ENCODE data around the gene PRKCA.
"Not testable (repeated sequence)": the region's sequence is repeated elsewhere in the genome, so short reads cannot be mapped to it uniquely, and the experiment has no call there.

PRKCA gene

DNA sequence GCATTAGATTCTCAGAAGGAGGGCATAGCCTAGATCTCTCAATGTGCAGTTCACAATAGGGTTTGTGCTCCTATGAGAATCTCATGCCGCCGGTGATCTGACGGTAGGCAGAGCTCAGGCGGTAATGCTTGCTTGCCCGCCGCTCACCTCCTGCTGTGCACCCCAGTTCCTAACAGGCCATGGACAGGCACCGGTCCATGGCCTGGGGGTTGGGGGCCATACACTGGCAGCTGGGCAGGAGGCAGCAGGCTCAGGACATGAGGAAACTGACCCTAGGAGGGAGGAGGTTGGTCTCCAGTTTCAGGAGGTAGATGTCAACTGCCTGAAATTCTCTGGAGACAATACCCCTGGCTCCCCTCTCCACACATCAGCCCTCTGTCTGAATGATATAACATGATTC lies 287.5 kb downstream of the PRKCA start:
- no peak for DNase-seq

DNA sequence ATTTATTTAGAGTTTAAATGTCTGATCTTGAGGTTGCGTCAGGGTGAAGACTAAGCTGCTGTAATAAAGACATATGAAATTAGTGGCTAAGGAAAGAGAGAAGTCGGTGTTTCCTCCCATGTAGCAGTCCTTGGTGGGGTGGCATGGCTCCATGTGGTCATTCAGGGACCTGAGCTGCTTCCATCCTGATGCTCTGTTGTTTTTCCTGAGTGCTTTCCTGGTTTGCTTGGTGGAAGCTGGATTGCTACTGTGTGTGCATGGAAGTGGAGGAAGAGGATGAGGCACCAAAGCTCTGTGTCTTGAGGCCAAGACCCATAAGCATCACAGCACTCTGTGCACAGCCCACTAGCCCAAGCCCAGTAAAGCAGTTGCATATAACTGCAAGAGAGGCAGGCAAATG lies 290.7 kb downstream of the PRKCA start:
- no peak for DNase-seq

DNA sequence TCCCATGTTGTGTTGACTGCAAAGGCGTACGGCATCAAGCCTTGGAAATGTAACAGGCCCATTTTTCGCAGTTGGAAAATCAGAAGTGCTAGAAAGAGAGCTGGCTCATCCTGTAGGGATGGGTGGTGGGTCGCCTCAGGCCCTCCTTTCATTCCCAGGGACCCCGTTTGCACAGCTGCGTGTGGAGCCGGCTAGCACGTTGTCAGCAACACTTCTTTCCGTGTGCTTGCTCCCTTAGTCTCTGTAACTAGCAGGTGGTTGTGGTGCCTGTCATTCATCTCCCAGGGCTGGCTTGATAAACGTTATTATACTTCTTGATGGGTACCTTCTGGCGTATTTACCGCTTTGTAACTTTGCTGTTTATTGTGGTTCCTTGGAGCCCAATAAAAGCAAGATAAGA lies 293.5 kb downstream of the PRKCA start:
- DNase-seq: no peak

DNA sequence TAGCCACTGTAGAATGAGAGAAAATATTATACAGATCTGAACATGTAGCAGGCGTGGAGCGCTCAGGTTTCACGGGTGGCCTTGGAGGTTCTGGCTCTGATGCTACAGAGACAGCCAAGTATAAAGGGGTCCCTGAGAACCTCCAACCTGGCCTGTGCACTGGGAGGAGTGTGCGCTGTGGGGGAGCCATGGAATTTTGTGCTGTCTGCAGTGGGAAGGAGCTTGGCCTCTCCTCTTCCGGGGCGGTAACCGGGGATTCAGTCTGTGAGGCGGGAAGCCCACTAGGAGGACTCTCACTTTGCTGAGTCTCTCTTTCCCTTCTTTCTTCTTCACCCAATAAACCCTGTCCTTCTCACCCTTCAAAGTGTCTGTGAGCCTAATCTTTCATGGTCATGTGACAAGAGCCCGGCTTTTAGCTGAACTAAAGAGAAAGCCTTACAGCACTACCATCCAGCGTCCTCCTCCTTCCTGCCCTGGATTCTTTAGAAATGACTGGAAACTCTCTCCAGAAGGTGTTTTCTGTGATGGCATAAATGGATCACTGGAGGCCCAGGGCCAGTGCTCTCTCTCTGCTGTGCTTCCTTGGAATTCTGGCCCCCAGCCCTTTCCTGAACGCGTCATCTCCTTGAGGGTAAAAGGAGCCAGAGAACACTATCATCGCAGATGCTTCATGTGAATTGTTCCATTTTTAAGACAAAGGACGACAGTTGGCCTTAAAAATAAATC lies 300.4 kb downstream of the PRKCA start:
- DNase-seq: no peak

DNA sequence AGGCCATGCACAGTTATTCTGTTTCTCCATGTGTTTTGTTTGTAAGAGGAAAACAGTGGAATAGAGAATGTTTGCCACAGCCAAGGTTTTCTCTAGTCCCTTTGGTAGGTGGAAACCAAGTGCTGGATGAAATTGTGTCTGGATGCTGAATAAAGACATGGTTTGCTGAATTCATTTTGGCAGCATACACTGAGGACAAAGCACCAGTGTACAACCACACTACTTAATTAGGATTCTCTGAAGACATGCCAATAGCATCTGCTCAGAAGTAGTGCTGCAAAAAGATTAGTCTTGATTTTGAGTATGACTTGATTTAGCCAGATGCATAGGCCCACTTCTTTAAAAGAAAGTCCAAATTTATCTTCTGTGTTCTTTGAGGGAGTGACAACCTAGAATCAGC lies 302.0 kb downstream of the PRKCA start:
- DNase-seq: peak; percentile 45

DNA sequence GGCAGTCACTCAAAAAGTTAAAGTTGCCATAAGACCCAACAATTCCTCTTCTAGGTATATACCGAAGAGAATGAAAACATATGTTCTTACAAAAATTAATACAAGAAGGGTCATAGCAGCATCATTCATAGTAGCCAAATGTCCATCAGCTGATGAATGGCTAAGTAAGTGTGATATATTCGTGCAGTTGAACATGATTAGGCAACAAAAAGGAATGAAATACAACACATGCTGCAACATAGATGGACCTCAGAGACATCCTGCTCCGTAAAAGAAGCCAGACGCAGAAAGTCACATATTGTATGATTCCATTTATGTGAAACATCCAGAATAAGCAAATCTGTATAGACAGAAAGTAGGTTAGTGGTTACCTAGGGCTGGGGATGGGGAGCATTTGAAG lies 303.1 kb downstream of the PRKCA start:
- DNase-seq: no peak

DNA sequence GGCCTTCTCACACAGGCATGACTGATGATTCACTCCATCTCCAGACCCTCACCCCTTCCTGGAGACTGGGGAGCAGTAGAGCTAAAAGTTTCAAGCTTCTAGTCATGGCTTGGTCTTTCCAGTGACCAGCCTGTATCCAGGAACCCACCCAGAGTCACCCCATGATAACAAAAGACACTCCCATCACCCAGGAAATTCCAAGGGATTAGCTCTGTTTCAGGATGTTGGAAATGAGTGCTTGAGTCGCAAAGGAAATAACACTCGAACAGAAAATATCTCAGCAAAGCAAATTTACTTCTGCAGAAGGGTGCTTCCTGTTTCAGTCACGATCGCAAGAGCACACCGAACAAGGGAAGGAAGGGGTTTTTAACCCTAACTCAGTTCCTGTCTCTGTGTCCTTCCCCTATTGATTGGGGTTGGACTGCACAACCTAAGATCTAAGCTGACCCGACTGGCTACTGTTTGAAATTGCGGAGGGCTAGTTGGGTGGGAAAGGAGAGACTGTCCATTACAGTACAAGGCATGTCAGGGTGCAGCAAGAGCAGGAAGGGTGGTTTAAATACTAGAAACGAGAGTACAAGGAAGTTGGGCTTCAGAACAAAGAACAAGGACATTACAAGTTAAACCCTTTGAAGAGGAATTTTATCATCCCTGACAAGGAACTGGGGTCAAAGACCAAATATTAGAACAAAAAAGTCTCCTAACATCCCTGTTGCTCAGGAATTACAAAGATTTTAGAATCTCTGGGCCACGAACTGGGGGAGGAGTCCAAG lies 308.1 kb downstream of the PRKCA start:
- no peak for DNase-seq

DNA sequence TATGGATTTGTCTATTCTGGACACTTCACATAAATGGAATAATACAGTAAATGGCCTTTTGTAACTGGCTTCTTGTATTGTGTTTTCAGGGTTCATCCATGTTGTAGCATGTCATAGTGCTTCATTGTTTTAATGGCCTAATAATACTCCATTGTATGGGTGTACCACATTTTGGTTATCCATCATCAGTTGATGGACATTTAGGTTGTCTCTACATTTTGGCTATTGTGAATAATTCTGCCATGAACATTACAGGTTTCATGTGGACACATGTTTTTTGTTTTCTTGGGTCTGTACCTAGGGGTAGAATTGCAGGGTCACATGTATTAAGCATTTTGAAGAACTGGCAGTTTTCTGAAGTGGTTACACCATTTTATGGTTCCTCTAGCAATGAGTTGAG lies 309.0 kb downstream of the PRKCA start:
- DNase-seq: no peak

DNA sequence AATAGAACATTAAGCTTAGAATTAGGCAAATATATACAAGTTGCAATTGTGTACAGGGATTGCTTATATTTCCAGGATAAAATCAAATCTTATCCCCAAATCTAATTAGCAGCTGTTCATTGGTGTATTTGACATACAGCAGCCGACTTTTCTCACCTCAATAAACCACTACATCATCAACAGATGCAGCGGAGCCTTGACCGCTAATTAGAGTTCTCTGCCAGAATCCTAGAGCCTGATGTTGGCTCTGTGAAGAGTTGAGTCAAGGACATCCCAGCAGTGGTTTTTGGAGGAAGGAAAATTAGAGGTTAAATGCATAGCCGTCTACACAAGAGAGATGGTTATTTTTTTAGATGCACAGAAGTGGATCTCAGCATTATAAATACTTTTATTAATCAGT lies 310.6 kb downstream of the PRKCA start:
- DNase-seq: no peak

DNA sequence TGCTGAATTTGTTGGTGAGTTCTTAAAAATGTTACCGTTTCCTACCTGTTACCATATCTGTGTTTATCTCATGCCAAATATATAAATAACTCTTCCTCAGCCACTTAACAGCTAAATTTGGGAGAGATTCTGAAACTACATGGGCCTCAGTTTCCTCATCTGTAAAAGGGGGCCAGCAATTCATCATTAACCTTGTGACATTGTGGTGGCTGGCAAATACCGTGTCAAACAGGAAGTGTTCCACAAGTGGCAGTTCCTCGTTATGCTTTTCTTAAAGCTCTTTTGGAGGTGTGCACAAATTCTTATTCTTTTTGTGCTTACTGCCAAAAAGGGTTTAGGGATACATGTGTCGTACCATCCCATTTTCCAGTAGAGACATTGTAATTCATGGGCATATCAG lies 312.1 kb downstream of the PRKCA start:
- no peak for DNase-seq

DNA sequence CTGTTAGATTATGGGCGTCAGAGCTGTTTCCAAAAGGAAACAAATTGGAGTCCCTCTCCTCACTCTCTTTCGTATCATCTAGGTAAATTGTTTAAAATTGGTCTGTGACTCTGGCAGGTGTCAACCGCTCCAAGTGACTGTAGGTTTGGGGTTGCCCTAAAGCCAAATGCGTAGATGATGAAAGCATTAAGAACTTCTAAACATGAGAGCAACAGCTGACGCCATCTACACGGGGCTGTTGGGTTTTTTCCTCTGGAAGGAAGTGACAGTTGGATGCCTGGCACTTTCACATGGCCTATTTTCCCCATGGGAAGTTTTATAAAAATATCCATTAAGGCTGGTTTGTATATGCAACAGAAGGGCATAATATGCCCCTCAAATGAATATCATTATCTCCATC lies 316.8 kb downstream of the PRKCA start:
- DNase-seq: no peak

DNA sequence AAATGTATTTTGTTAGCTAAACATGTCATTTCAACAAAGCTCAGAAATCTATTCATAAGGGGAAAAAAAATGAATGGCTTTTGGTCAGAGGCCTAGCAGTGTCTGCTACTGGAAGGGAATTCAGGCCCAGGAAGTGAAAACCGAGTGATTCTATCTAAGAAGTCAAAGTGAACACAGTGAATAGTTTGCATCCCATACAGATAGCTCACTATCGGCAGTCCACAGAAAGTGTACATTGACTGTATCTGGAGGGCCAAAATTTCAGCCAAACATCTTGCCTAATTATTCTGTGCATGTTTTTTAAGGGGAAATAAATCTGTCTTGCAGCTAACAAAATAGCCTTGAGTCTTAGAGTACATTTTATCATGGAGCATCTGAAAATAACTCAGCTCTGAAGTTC lies 318.1 kb downstream of the PRKCA start:
- no peak for DNase-seq

DNA sequence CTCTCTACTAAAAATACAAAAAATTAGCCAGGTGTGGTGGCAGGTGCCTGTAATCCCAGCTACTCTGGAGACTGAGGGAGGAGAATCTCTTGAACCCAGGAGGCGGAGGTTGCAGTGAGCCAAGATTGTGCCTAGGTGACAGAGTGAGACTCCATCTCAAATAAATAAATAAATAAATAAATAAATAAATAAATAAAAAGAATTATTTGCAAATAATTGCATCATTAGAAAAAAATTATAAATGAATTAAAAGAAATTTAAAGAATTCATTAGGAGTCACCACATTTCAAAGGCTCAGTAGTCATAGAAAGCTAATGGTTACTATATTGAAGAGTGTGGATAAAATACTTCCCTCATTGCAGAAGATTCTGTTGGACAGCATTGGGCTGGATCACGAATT lies 322.2 kb downstream of the PRKCA start:
- DNase-seq: not testable (repeated sequence)

DNA sequence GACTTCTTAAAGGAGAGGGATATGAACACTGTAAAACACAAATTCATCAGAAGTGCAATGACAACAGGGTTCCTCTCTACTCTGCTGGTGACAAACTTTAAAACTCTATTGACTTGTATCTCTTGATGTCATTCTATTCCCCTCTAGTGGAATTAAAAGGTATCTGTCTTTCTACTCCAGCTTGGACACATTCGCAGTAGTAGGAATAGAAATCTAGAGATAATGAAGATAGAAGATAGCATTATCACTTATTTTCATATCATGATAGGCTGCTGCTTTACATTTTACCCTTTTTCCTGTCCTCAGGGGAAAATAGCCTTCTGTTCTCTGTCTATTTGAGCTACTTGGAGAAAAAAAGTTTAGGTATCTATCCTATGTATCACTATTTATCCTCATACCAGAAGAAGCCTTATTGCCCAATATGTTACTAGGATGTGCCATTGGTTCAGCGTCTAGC lies 322.9 kb downstream of the PRKCA start:
- no peak for DNase-seq

DNA sequence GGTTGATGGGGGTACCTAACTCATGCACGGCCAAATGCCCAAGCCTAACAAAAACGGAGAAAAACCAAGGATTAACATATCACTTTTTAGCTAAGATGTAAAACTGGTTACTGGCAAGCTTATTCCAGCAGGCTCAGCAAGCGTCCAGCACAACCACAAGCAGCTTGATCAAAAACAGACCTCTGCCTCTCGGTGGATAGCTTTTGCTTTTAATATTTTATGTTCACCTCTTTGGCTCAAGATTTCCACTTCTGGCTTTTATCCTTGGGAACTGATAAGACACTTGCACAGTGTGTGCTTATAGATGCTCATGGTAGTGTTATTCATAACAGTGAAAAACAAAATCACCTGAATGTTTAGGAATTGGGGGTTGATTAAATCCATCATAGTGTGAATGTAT lies 325.6 kb downstream of the PRKCA start:
- DNase-seq: no peak

DNA sequence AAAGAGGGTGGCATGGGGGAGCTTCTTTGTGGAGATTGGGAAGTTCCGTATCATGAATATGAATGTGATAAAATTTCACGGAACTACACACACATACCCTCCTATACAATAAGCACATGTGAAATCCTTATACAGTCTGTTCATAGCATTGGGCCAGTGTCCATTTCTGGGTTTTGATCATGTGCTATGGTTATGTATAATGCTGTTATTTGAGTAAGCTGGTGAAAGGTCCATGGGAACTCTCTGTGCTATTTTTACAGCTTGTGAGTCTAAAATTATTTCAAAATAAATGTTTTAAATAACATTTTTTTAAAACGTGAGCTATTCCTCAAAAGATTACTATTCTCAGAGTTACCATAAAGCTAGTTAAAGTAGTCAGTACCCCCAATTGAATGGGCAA lies 327.3 kb downstream of the PRKCA start:
- no peak for DNase-seq

DNA sequence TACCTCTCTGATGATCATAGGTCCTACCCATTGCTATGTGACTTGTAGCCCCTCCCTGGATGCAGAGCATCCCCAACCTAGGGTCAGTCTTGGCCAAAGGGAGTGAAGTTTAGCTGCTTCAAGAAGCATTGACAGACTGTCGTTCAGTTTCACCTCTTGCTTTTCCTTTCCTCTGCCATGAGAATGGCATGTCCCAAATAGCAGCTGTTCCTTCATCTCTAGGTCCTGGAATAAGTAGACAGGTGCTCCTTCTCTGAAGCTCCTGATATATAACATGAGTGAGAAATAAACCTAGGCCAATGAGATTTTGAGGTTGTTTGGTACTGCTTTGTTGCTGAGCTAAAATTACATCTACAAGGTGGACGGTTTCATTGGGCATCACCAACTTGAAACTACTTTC lies 328.0 kb downstream of the PRKCA start:
- DNase-seq: no peak

DNA sequence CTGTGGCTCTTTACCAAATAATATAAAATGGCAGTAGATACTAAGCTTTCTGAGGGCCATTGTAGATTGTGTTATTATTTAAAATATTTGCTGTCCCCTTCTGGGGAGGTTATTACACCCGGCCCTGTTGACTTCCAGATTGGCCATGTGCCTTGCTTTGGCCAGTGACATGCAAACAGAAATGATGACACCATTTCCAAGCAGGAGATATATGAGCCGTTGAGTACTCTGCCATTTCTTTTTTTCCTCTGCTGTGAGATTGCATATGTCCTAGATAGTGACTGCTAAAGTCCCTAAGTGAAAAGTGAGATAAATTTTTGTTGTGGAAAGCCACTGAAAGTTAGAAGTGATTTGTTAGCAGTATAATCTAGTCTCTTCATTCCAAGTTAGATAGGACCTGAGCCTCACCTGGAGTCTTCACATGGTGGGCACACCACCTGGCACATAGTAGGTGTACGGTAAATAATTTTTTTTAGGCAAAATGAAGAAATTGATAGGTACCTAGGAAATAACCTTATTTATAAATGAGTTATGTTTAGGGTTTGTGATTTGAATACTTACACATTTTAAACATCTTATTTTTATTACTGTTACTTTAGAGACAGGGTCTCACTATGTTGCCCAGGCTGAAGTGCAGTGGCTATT lies 328.5 kb downstream of the PRKCA start:
- DNase-seq: no peak

DNA sequence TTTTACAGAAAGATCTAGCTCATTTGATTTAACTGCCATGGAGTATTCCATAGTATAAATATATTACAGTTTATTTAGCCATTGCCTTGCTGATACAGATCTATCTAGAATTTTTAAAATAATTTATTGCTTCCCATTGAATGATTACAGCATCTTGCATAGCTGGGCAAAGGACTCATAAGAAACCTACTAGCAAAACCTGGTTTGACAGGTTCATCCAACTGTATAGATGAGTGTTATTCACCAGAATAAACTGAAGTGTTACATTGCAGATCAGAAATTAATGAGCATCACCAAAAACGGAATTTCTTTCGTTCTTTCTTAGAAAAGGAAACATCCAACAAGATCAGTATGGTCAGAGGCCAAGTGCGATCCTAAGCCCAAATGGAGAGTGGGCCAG lies 330.3 kb downstream of the PRKCA start:
- DNase-seq: no peak

DNA sequence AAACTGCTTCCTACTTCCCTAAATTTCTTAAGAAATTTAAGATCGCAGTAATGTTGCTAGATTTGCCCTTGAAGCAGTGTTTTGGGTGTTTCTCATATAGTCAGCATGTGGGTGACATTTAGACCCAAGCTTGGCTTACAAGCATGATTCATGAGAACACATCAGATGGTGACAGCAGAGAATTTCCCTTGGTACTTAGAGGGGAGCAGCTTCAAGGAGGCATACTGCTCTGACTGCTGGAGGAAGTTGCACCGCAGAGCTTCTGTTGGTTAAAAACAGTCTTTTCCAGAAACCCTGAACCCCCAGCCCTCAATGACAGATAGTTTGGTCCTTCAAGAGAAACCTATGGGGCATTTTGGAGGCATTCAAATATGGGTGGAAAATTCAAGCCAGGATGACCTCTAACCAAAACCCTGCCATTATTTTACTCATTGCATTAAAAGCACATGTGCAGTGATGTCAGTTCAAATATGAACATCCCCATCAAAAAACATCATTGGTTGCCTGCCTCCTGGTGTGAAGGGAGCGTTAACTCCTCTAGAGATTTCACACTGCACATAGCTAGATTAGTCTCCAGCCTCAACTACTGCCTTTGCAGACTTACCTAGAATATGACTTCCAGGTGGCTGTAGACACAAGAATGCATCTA lies 331.0 kb downstream of the PRKCA start:
- DNase-seq: no peak

DNA sequence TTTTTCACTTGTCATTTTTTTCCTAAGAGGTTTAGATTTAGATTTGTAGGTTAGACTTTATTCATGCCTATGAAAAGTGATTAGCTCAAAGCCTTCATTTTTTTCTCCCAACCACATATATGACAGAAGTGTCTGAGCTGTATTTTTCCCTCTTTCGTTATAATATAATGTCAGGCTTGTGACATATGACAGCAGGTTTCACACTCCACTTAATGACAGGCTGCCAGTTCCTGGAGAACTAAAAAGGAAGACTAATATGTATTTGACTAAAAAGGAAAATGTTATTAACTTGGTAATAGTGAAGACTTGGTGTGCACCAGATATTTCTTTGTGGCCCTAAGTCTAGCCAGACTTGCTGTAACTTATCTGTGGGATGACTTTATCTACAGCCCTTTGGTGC lies 331.8 kb downstream of the PRKCA start:
- DNase-seq: no peak

DNA sequence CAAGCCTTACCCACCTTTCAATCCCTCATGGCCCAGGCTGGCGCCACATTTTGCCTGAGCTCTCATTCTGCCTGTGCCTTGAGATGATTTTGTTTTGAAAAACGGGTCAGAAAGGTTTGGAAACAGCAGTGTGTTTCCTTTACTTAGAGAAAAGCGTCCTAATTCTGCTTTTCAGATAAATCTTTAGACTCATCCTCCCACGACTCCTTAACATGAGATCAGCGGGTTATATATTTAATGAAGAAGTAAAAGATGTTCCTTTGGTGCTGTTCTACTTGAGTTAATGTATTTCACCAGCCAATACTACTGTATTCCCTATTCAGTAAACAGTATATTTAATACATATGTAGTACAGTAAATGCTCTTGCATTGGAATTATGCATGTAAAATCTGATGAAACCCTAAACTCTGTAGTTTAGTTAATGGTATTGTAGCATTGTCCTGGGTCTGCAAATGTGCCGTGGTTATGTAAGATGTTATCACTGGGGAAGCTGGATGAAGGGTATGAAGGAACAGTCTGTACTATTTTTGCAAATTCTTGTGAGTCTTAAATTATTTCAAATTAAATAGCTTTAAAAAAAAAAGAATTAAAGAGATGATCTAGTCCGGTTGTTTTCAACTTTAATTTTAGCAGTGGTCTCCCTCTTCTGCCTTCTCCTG lies 333.1 kb downstream of the PRKCA start:
- no peak for DNase-seq

DNA sequence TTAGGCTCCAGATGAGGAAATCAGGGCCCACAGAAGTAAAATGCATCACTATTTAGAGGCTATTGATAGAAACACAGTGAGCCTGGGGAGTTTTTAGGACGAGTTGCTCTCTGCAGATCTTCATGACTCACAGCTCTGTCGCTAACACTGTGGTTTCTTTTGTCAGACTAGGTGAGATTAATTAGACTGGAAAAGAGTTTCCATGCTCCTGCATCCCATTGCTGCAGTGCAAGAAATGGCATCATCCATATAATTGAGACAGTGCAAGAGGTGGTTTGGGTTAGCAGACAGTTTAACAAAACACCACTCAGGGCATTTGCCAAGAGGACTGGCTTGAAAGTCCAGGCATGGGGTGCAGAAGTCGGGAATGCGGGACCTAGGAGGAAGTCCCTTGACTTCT lies 333.7 kb downstream of the PRKCA start:
- no peak for DNase-seq

All from NCI-H446 treated with DMSO at 0.1 percent for 48 hours (cell line).